ENCODE data around the gene EPYC.

EPYC gene

DNA sequence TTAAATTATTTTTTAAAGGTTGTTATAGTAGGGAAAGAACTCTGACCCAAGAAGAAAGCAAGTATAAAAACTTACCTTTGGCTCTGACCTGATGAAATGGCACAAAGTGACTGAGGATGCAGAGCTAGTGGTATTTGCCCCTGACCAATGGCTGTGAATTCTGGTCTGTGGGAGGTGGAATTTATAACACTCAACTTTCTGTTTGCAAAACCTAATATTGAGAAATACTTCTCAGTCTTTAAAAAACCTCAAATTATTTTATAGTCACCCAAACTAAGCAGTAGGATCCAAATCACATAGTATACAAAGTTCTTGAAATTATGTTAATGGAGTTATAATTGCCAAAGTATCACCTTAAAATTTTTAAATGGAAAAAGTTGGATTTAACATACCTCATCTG, at the start of gene EPYC:
Gene EPYC, minus strand, starts transcription at position 101 of the 400 bp plus-strand sequence. CDS start 2,407 bp downstream, outside the sequence.
- Histone ChIP-seq H3K27me3 (ENCODE audit: insufficient read depth, low read length) (no peaks in the 10 kb centered on the region), H3K27ac (ENCODE audit: low read length) (no peak within 1 kb of the TSS), H3K9ac (ENCODE audit: low read depth, low read length) (no peak within 1 kb of the TSS), H3K9me3 (ENCODE audit: insufficient read depth, low read depth, low read length) (no peaks in the 10 kb centered on the region), H3K4me1 (ENCODE audit: insufficient read depth, low read length) (no peaks in the 10 kb centered on the region), H3K4me3 (ENCODE audit: low read length) (no peak within 1 kb of the TSS), H3K36me3 (ENCODE audit: insufficient read depth, low read depth, low read length) (no peaks in the 10 kb centered on the region)

DNA sequence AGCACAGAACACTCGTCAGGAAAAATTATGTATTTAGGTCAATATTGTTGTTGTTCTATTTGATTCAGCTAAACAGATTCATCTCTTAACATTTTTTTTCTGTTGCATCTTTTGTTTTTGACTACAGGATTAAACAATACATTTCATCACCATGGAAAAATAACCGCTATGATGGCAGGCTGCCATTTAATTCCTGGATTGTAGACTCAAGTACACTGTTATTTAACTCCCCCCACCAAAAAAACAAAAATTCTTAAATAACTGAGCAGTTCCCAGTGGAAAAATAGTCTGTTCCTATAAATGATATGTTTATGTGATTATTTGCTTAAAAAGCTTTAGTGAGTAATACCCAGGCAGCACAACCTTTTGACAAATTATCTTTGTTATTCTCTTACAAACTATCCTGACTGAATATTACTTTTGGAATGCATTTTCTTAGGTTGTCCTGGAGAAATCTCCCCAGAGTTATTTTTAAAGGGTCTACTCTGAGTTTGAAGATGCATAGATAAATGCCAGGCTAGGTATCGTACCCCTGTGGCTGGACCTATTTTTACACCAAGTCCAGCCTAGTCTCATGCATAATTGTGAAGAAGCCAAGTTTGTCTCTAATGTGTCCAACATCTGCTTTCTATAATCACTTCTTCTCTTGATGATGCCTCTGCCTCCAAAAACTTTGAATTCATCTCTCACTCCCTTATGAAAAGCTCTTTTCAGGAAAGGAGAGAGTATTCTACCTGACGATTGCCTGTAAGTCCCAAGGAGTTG, 49.4 kb upstream of the EPYC start:
- no peaks in the 10 kb centered on the region for H3K4me1 ChIP-seq (ENCODE audit: insufficient read depth, low read length)

GRCh38 chr12:91052026-91052425, 47.3 kb upstream of the EPYC start:
- no peak overlapping the region for H3K4me3 ChIP-seq (ENCODE audit: low read length)

More for the DNA sequence above, 49.4 kb upstream of the EPYC start:
- Histone ChIP-seq H3K27me3 (ENCODE audit: insufficient read depth, low read length) (no peaks in the 10 kb centered on the region), H3K27ac (ENCODE audit: low read length) (no peak overlapping the region), H3K9me3 (ENCODE audit: insufficient read depth, low read depth, low read length) (no peaks in the 10 kb centered on the region), H3K9ac (ENCODE audit: low read depth, low read length) (no peak overlapping the region), H3K4me3 (ENCODE audit: low read length) (no peak overlapping the region), H3K36me3 (ENCODE audit: insufficient read depth, low read depth, low read length) (no peaks in the 10 kb centered on the region)

GRCh38 chr12:91044586-91044985, 39.8 kb upstream of the EPYC start:
- H3K9me3 ChIP-seq (ENCODE audit: insufficient read depth, low read depth, low read length) = no peaks in the 10 kb centered on the region
- no peaks in the 10 kb centered on the region for H3K27me3 ChIP-seq (ENCODE audit: insufficient read depth, low read length)
- H3K4me1 ChIP-seq (ENCODE audit: insufficient read depth, low read length) = no peaks in the 10 kb centered on the region
- H3K9ac ChIP-seq (ENCODE audit: low read depth, low read length) = no peak overlapping the region
- H3K4me3 ChIP-seq (ENCODE audit: low read length) = no peak overlapping the region
- no peaks in the 10 kb centered on the region for H3K36me3 ChIP-seq (ENCODE audit: insufficient read depth, low read depth, low read length)
- H3K27ac ChIP-seq (ENCODE audit: low read length) = no peak overlapping the region

More at GRCh38 chr12:91052026-91052425, 47.3 kb upstream of the EPYC start:
- H3K4me1 ChIP-seq (ENCODE audit: insufficient read depth, low read length) = no peaks in the 10 kb centered on the region
- no peak overlapping the region for H3K27ac ChIP-seq (ENCODE audit: low read length)
- H3K9ac ChIP-seq (ENCODE audit: low read depth, low read length) = no peak overlapping the region
- no peaks in the 10 kb centered on the region for H3K36me3 ChIP-seq (ENCODE audit: insufficient read depth, low read depth, low read length)
- no peaks in the 10 kb centered on the region for H3K9me3 ChIP-seq (ENCODE audit: insufficient read depth, low read depth, low read length)
- no peaks in the 10 kb centered on the region for H3K27me3 ChIP-seq (ENCODE audit: insufficient read depth, low read length)

DNA sequence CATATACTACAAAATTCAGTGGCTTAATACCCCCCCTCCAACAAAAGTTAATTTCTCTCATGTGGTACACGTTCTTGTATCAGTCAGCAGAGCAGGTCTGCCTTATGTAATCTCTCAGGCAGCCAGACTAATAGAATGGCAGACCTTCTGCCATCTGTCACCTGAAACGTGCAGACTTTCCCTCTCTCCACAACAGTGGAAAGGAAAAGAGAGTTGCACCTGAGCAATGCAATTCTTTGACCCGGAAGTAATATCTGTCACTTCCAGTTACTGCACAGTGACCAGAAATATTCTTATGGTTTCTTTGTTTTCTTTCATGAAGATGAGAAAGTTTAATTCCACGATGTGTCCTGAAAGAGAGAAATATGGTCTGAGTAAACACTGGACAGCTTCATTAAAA, 38.6 kb upstream of the EPYC start:
- no peaks in the 10 kb centered on the region for H3K4me1 ChIP-seq (ENCODE audit: insufficient read depth, low read length)
- H3K36me3 ChIP-seq (ENCODE audit: insufficient read depth, low read depth, low read length) = no peaks in the 10 kb centered on the region
- no peaks in the 10 kb centered on the region for H3K9me3 ChIP-seq (ENCODE audit: insufficient read depth, low read depth, low read length)
- no peaks in the 10 kb centered on the region for H3K27me3 ChIP-seq (ENCODE audit: insufficient read depth, low read length)
- no peak overlapping the region for H3K9ac ChIP-seq (ENCODE audit: low read depth, low read length)
- no peak overlapping the region for H3K27ac ChIP-seq (ENCODE audit: low read length)
- no peak overlapping the region for H3K4me3 ChIP-seq (ENCODE audit: low read length)

- H3K9me3 ChIP-seq (ENCODE audit: insufficient read depth, low read depth, low read length) = no peaks in the 10 kb centered on the region
- H3K4me1 ChIP-seq (ENCODE audit: insufficient read depth, low read length) = no peaks in the 10 kb centered on the region
- no peaks in the 10 kb centered on the region for H3K36me3 ChIP-seq (ENCODE audit: insufficient read depth, low read depth, low read length)
- H3K4me3 ChIP-seq (ENCODE audit: low read length) = no peak overlapping the region
- H3K9ac ChIP-seq (ENCODE audit: low read depth, low read length) = no peak overlapping the region
- no peak overlapping the region for H3K27ac ChIP-seq (ENCODE audit: low read length)
- no peaks in the 10 kb centered on the region for H3K27me3 ChIP-seq (ENCODE audit: insufficient read depth, low read length)
These were observed 35.5 kb upstream of the EPYC start for GRCh38 chr12:91040096-91040755.

DNA sequence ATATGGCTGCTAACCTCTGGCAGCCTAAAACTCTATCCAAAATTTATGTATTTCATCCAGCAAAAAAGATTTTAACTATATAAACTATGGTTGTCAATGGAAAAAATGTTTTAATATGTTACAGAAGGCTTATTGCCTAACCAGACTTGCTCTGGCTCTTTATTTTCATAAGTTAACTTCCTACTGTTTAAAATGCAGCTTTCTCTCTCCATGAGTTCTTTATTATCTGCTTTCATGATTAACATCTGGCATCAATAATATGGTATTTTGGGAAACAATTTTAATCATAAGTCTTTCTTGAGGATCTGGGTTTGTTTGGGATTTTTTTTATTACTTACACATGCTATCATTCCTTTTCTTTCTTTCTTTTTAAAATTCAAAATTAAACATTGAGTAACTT, 32.5 kb upstream of the EPYC start:
- no peaks in the 10 kb centered on the region for H3K9me3 ChIP-seq (ENCODE audit: insufficient read depth, low read depth, low read length)
- no peak overlapping the region for H3K4me3 ChIP-seq (ENCODE audit: low read length)
- no peak overlapping the region for H3K27ac ChIP-seq (ENCODE audit: low read length)
- no peaks in the 10 kb centered on the region for H3K27me3 ChIP-seq (ENCODE audit: insufficient read depth, low read length)
- no peaks in the 10 kb centered on the region for H3K4me1 ChIP-seq (ENCODE audit: insufficient read depth, low read length)
- no peak overlapping the region for H3K9ac ChIP-seq (ENCODE audit: low read depth, low read length)
- H3K36me3 ChIP-seq (ENCODE audit: insufficient read depth, low read depth, low read length) = no peaks in the 10 kb centered on the region

DNA sequence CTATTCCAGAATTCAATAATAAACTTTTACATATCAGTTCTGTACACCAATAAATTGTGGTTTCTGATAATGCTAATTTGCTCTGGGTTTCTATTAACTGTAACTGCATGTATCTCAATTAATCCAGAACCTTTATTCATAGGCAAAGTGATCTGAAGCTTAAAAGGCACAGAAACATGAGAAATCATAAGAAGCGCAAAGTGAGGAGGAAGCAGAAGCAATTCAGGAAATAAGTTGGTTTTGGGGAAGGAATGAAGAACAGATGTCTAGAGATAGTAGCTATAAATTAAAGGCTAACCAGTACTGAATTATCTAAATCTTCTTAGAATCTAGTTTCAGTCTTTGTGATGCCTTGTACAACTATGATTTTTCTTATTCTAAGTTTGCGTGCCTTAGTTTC, 28.5 kb upstream of the EPYC start:
- H3K4me1 ChIP-seq (ENCODE audit: insufficient read depth, low read length) = no peaks in the 10 kb centered on the region
- H3K4me3 ChIP-seq (ENCODE audit: low read length) = no peak overlapping the region
- H3K36me3 ChIP-seq (ENCODE audit: insufficient read depth, low read depth, low read length) = no peaks in the 10 kb centered on the region
- H3K9ac ChIP-seq (ENCODE audit: low read depth, low read length) = no peak overlapping the region
- no peaks in the 10 kb centered on the region for H3K9me3 ChIP-seq (ENCODE audit: insufficient read depth, low read depth, low read length)
- no peaks in the 10 kb centered on the region for H3K27me3 ChIP-seq (ENCODE audit: insufficient read depth, low read length)
- H3K27ac ChIP-seq (ENCODE audit: low read length) = no peak overlapping the region

DNA sequence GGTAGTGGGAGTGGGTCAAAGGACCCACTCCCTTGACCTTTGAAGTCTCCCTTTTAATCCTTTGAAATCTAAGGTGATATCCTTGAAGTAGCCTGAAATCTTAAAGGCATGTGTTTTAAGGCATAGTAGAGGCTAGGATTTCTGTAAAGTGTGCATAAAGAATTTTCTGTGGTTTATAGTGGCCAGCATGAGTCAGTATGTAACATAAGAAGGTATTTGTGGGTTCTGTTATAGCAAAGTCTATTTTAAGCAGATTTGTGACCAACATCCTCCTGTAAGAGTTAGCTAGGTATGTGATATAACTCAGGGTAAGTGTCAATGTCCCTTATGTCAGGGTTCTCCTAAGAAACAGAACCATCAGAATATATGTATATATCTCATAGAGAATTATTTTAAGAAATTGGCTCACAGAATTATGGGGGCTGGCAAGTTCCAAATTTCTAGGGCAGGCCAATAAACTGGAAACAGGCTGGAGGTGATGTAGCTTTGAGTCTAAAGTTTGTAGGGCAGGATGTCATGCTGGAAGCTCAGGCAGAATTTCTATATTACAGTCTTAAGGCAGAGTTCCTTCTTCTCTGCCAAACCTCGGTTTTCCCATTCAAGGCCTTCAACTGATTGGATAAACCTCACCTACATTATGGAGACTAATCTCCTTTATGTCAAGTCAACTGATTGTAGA, 18.7 kb upstream of the EPYC start:
- no peak overlapping the region for H3K4me3 ChIP-seq (ENCODE audit: low read length)
- H3K9ac ChIP-seq (ENCODE audit: low read depth, low read length) = no peak overlapping the region
- no peaks in the 10 kb centered on the region for H3K9me3 ChIP-seq (ENCODE audit: insufficient read depth, low read depth, low read length)
- H3K4me1 ChIP-seq (ENCODE audit: insufficient read depth, low read length) = no peaks in the 10 kb centered on the region
- no peaks in the 10 kb centered on the region for H3K36me3 ChIP-seq (ENCODE audit: insufficient read depth, low read depth, low read length)
- no peak overlapping the region for H3K27ac ChIP-seq (ENCODE audit: low read length)
- H3K27me3 ChIP-seq (ENCODE audit: insufficient read depth, low read length) = no peaks in the 10 kb centered on the region

DNA sequence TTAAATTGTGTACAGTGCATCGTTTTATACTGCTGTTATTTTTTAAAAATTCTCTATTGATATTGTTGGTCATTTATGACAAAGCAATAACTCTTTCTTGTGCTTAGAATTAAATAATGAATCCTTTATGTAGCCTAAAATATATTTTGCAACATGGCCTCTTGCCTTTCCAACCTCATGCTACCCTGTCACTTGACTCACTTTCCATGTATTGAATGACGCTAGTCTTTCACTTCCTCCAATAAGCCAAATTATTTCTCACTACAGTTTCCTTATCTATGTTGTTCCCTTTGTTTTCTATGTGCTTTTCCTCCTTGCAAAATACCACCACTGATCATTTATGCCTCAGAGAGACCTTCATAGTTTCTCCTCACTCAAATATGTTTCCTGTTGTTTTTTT, 16.3 kb upstream of the EPYC start:
- Histone ChIP-seq H3K9ac (ENCODE audit: low read depth, low read length) (no peak overlapping the region), H3K4me3 (ENCODE audit: low read length) (no peak overlapping the region), H3K27ac (ENCODE audit: low read length) (no peak overlapping the region), H3K4me1 (ENCODE audit: insufficient read depth, low read length) (no peaks in the 10 kb centered on the region), H3K27me3 (ENCODE audit: insufficient read depth, low read length) (no peaks in the 10 kb centered on the region), H3K9me3 (ENCODE audit: insufficient read depth, low read depth, low read length) (no peaks in the 10 kb centered on the region), H3K36me3 (ENCODE audit: insufficient read depth, low read depth, low read length) (no peaks in the 10 kb centered on the region)

DNA sequence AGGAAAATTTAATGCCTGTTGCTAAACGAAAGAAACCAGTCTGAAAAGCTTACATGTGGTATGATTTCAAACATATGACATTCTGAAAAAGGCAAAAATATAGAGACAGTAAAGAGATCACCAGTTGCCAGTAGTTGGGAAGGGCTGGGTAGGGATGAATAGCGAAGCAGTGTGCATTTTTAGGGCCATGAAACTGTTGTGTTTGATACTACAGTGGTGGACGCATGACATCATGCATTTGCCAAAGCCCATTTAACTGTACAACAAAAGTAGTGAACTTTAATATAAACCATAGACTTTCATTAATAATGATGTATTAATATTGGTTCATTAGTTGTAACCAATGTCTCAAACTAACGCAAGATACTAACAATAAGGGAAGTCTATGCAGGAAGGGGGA, 14.7 kb upstream of the EPYC start:
- H3K36me3 ChIP-seq (ENCODE audit: insufficient read depth, low read depth, low read length) = no peaks in the 10 kb centered on the region
- no peaks in the 10 kb centered on the region for H3K4me1 ChIP-seq (ENCODE audit: insufficient read depth, low read length)
- no peak overlapping the region for H3K27ac ChIP-seq (ENCODE audit: low read length)
- no peaks in the 10 kb centered on the region for H3K9me3 ChIP-seq (ENCODE audit: insufficient read depth, low read depth, low read length)
- no peak overlapping the region for H3K9ac ChIP-seq (ENCODE audit: low read depth, low read length)
- no peaks in the 10 kb centered on the region for H3K27me3 ChIP-seq (ENCODE audit: insufficient read depth, low read length)
- H3K4me3 ChIP-seq (ENCODE audit: low read length) = no peak overlapping the region
